HG03025 (cell line): ENCODE results near the gene CDS1.
"Not testable (repeated sequence)": the region's sequence is repeated elsewhere in the genome, so short reads cannot be mapped to it uniquely, and the experiment has no call there.

Experiments
- ATAC-seq: cut with Tn5 transposase; IDR thresholded peaks from one replicate; pipeline ENCODE4 v1.9.1; 2021; ENCODE audit warnings: mild to moderate bottlenecking, moderate library complexity; ENCODE audit not compliant: unreplicated experiment, low FRiP score

Gene CDS1

DNA sequence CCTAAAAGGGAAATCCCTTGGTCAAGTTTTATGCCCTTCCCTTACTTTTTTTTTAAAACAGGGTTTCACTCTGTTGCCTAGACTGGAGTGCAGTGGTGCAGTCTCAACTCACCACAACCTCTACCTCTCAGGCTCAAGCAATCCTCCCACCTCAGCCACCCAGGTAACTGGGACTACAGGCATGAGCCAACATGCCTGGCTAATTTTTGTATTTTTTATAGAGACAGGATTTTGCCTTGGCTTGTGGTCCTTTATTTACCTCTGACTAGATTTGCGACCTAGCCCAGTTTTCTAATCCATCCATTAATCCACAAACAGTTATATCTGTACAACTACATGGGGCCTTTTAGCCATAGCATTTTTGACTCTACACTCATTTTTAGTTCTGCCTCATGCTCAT lies 23.7 kb downstream of the CDS1 start:
- ATAC-seq: no peak

GRCh38 chr4:84611531-84611930 lies 28.6 kb downstream of the CDS1 start:
- no peak for ATAC-seq

DNA sequence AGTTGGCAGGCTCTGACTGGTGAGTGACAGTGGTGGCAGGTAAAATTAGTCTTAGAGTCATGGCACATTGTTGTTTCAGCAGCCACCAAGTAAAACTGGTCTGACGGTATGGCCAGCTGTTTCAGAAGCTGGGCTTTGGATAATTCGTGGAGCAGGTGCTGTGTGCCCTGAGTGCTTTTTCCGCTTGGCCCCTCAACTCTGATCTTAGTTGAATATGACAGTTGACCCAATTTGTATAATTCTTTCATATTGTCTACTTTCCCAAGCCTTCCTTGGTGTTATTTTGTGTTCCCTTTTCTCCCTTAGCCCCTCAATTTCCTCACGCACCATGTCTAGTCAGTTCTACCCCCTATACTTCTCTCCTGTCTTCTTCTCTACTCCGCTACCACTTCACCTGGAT lies 32.0 kb downstream of the CDS1 start:
- no peak for ATAC-seq

- ATAC-seq: no peak
Observed at GRCh38 chr4:84615355-84615754, 32.4 kb downstream of the CDS1 start.

DNA sequence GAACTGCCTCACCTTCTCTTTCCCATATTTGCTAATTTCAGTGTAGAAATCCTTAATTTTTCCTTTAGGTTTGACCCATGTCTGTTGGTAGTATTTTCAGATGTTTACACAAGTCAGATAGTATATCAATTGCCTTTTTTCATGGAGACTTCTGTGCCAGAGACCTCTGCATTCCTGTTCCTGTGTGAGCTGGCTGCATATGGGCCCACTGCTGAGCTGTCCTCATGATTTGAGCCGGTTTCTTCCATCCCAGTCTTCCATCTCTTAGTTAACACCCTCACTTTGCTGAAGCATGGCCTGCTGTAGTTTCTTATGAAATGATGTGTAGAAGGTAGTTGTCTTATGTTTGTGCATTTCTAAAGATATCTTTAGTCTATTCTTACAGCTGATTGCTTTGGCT lies 40.0 kb downstream of the CDS1 start:
- ATAC-seq: no peak

GRCh38 chr4:84623661-84624060 lies 40.7 kb downstream of the CDS1 start:
- ATAC-seq: no peak

- no peak for ATAC-seq
Observed at GRCh38 chr4:84626673-84627072, 43.7 kb downstream of the CDS1 start.

- ATAC-seq: no peak
Observed at GRCh38 chr4:84631573-84631972, 48.6 kb downstream of the CDS1 start.

GRCh38 chr4:84632092-84632491 lies 49.2 kb downstream of the CDS1 start:
- ATAC-seq: no peak

DNA sequence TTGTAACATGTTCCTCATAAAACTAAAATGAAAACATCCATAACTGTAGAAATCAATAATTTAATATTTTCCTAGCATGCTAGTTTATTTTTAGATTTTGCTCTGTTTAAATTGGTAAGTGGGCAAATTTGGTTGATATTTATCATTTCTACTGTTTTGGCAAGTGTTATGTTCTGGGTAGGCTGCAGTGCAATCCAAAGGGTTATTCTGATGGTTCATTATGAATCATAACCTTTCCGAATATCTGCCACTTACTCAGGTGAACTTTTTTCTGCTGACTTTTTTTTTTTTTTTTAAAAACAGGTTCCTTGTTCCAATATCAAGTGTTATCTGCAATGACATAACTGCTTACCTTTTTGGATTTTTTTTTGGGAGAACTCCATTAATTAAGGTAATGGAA lies 52.0 kb downstream of the CDS1 start:
- ATAC-seq: no peak

GRCh38 chr4:84638092-84638491 lies 55.2 kb downstream of the CDS1 start:
- ATAC-seq: no peak

DNA sequence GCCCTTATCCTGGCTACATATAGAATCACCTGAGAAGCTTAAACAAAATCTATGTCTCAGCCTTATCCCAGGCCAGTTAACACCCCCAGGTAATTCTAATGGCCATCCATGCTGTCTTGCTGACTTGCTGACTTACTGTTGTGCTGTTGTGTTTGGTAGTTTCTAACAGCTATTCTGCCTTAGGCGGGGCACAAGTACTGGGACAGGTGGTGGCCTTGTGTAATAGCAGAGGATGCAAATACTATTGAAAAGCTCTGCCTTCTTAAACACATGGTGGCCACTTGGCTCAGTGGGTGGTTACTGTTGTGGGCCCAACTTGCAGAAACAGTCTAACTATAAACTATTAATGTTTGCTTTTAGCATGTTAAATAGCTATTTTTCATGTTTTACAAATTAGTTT lies 56.2 kb downstream of the CDS1 start:
- ATAC-seq: no peak

DNA sequence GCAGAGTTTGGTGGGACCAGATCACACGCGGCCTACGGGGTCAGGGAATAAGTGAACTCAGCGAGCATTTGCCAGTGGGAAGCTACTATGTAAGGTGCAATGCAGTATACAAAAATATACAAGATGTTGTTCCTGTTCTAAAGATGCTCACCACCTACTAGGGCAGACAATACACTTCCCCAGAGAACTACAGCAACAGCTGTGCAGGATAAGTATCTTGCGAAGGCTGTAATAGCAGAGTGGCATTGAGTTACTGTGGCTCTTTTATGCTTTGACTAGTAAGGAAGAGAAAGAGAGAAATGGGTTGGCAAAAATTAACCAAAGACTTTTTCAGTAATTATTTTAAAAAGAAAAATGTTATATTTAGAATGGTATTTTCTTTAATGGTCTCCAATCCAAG lies 61.2 kb downstream of the CDS1 start:
- ATAC-seq: no peak

DNA sequence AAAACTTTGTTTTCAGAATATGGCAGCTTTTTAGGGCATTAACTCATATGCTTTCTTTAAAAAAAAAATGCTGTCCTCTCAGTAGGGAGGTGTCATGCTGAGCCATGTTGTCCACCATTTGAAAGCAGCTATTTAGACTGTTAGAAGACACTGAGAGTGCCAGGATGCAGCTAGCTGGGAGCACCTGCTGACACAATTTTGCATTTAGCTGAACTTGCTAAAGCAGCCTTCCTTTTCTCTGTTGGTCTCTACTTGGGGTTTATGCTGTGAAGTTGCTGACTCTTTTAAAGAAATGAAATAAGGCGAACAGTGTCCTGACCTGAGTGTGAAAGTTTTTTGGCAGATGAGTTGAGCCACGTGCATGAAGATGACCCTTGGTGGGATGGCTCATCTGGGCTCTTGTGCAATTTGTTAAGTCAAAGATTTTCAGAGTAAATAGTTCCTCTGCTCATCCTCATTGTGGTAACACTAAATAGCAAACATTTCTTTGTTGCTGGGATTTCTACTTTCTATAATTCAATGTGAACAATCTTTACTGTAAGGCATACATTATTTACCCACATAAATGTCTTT lies 64.5 kb downstream of the CDS1 start:
- ATAC-seq: no peak

- ATAC-seq: no peak
Observed at GRCh38 chr4:84648178-84648577, 65.3 kb downstream of the CDS1 start.

- ATAC-seq: no peak
Observed at GRCh38 chr4:84648863-84649647, 66.1 kb downstream of the CDS1 start.

DNA sequence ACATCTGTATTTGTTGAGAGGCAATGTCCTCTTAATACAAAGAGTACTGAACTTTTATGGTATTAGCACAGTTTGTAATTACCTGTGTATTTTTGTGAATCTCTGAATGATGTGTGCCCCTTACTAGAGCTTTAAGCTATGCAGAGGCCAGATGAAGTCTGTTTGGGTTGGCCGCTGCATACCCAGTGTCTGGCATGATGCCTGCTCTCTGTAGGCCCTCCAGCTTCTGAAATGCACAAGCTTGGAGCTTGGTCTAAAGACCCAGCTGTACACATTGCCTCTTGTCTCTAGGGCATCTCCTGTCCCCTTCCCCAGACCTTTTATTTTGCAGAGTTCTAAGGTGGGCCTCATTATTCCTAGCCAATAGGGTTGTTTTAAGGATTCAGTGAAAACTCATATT lies 68.6 kb downstream of the CDS1 start:
- no peak for ATAC-seq

- no peak for ATAC-seq
Observed at GRCh38 chr4:84652478-84652877, 69.6 kb downstream of the CDS1 start.

DNA sequence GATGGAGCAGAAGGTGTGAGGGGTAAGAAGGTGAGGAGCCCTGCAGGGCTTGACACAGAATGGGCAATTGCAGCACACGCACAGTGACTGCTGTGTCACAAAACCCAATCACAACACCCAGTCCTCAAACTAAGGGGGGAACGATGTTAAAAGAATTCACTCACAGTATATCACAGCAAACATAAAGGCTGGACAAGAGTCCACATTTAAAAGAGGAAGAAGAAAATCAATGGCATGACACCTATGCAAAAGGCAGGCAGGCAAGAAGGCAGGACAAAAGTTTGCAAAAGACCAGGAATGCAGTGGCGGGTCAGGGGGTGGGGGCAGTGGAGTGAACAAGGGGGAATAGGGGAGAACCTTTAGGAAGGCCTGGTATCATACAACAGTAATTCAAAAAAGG lies 77.7 kb downstream of the CDS1 start:
- no peak for ATAC-seq

DNA sequence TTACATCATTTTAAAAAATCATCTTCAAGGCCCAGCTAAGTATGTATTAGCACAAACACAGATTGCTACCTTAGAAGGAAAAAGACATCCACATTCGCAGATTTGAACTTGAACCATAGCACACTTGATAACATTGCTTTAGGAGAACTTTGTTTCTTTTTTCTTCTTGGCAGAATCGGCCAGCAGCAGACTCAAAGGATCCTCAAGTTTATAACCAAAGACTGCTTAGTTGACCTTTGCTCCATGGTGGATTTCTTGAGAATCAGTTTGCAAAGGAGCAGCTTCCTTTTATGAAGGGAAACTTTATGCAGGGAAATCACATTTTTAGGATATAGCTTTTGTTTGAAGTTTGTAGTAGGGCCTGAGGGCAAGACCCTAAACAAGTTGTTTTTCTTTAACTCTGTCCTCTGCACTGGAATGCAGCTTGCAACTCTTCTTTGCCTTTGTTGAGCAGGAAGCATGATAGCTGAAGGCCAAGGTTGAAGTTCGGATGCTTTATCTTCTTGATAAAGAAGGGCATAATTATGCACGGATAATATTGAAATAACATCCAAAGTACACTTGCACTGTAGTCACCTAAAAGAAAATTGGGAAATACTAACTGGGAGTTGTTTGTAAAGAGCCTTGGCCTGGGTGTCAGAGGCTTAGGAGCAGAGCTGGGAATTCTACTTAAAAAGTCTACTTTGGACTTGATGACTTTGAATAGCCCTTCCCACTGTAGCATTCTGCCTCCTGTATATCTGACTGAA lies 78.4 kb downstream of the CDS1 start:
- ATAC-seq: no peak

- not testable (repeated sequence) for ATAC-seq
Observed at GRCh38 chr4:84664767-84665166, 81.8 kb downstream of the CDS1 start.

DNA sequence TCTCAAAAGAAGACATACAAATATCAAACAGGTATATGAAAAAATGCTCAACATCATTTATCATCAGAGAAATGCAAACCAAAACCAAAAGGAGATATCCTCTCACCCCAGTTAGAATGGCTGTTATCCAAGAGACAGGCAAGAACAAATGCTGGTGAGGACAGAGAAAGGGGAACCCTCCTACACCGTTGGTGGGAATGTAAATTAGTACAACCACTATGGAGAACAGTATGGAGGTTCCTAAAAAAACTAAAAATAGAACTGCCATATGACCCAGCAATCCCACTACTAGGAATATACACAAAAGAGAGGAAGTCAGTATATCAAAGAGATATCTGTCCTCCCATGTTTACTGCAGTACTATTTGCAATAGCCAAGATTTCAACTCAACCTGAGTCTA lies 83.5 kb downstream of the CDS1 start:
- no peak for ATAC-seq
